ENCODE data around the gene ETS1.

Gene ETS1

GRCh38 chr11:128621601-128622501, 34.5 kb upstream of the ETS1 start:
- Histone ChIP-seq H3K27me3 (no peaks in the 10 kb centered on the region), H3K4me2 (peak overlapping the region; percentile 0 to 88 (median 76); a peak in 21 of 22 replicates), H3K4me3 (no peak overlapping the region), H3K4me1 (peaks cover 51 to 100% (median 99%) of the 10 kb centered on the region in 10 experiments), H3K27ac (peak overlapping the region in 7 of 11 experiments; percentile 26 to 79 (median 73); a peak in 14 of 22 replicates), H3K9ac (peak overlapping the region in 4 of 11 experiments; percentile 27 to 55 (median 35); a peak in 7 of 22 replicates), H3K9me3 (replicated peaks in 1 of 11) (no peaks in the 10 kb centered on the region), H4K20me1 (no peaks in the 10 kb centered on the region), H3K36me3 (no peaks in the 10 kb centered on the region)
- 0 out of 22 replicates have a peak, but pooled peaks of 1 of the 11 experiments have one; percentile 13 for TF ChIP-seq Cebpa-rat (IDR thresholded peaks at IDR 0.05)

GRCh38 chr11:128620309-128621100, 33.1 kb upstream of the ETS1 start:
- Histone ChIP-seq H3K4me1 (peaks cover 45 to 100% (median 99%) of the 10 kb centered on the region in 10 experiments), H3K27me3 (no peaks in the 10 kb centered on the region), H3K9me3 (replicated peaks in 1 of 11) (no peaks in the 10 kb centered on the region), H3K4me3 (no peak overlapping the region), H3K4me2 (peak overlapping the region; percentile 13 to 88 (median 76)), H4K20me1 (no peaks in the 10 kb centered on the region), H3K27ac (peak overlapping the region in 9 of 11 experiments; percentile 22 to 79 (median 48); a peak in 15 of 22 replicates), H3K36me3 (no peaks in the 10 kb centered on the region), H3K9ac (peak overlapping the region in 8 of 11 experiments; percentile 17 to 54 (median 33); a peak in 10 of 22 replicates)
- no peak for TF ChIP-seq Cebpa-rat (IDR thresholded peaks at IDR 0.05)

- peak overlapping the region; percentile 13 to 88 (median 76); a peak in 21 of 22 replicates for H3K4me2 ChIP-seq
- H3K4me3 ChIP-seq: no peak overlapping the region
Observed at GRCh38 chr11:128619540-128620308, 32.4 kb upstream of the ETS1 start.

GRCh38 chr11:128619007-128619406, 31.6 kb upstream of the ETS1 start:
- Histone ChIP-seq H3K36me3 (no peaks in the 10 kb centered on the region), H3K9me3 (replicated peaks in 1 of 11) (no peaks in the 10 kb centered on the region), H3K4me2 (peak overlapping the region in 7 of 11 experiments; percentile 76 to 90 (median 78); a peak in 11 of 22 replicates), H3K27me3 (no peaks in the 10 kb centered on the region), H3K27ac (no peak overlapping the region), H3K4me1 (peaks cover 31 to 100% (median 100%) of the 10 kb centered on the region in 10 experiments), H4K20me1 (no peaks in the 10 kb centered on the region), H3K9ac (no peak overlapping the region), H3K4me3 (no peak overlapping the region)
- no peak for TF ChIP-seq Cebpa-rat (IDR thresholded peaks at IDR 0.05)

More at GRCh38 chr11:128619540-128620308, 32.4 kb upstream of the ETS1 start:
- Histone ChIP-seq H3K9ac (peak overlapping the region in 7 of 11 experiments; percentile 17 to 54 (median 34); a peak in 5 of 22 replicates), H3K9me3 (replicated peaks in 1 of 11) (no peaks in the 10 kb centered on the region), H3K4me1 (peaks cover 37 to 100% (median 99%) of the 10 kb centered on the region in 10 experiments), H3K36me3 (no peaks in the 10 kb centered on the region), H4K20me1 (no peaks in the 10 kb centered on the region), H3K27ac (peak overlapping the region in 8 of 11 experiments; percentile 14 to 79 (median 60); a peak in 12 of 22 replicates), H3K27me3 (no peaks in the 10 kb centered on the region)
- no peak for TF ChIP-seq Cebpa-rat (IDR thresholded peaks at IDR 0.05)

- Histone ChIP-seq H3K27ac (no peak overlapping the region), H3K9me3 (replicated peaks in 1 of 11) (no peaks in the 10 kb centered on the region), H3K4me1 (peaks cover 32 to 100% (median 100%) of the 10 kb centered on the region in 10 experiments; a peak in 19 of 20 replicates), H3K9ac (no peak overlapping the region), H3K36me3 (no peaks in the 10 kb centered on the region), H4K20me1 (no peaks in the 10 kb centered on the region), H3K4me3 (no peak overlapping the region), H3K27me3 (no peaks in the 10 kb centered on the region), H3K4me2 (peak overlapping the region in 5 of 11 experiments; percentile 76 to 90 (median 82); a peak in 9 of 22 replicates)
- no peak for TF ChIP-seq Cebpa-rat (IDR thresholded peaks at IDR 0.05)
Observed at GRCh38 chr11:128618603-128619002, 31.2 kb upstream of the ETS1 start.

- H3K9me3 ChIP-seq (replicated peaks in 1 of 11): no peaks in the 10 kb centered on the region
- H3K27ac ChIP-seq: peak overlapping the region in 4 of 11 experiments; percentile 21 to 93 (median 32); a peak in 5 of 22 replicates
- TF ChIP-seq Cebpa-rat (IDR thresholded peaks at IDR 0.05): no peak
- peak overlapping the region in 7 of 11 experiments; percentile 78 to 95 (median 90); a peak in 14 of 22 replicates for H3K4me2 ChIP-seq
- H3K4me3 ChIP-seq: no peak overlapping the region
- peaks cover 35 to 100% (median 100%) of the 10 kb centered on the region in 10 experiments for H3K4me1 ChIP-seq
- H3K9ac ChIP-seq: peak overlapping the region in 1 of 11 experiments; percentile 44; a peak in 2 of 22 replicates
- no peaks in the 10 kb centered on the region for H3K27me3 ChIP-seq
- no peaks in the 10 kb centered on the region for H3K36me3 ChIP-seq
- H4K20me1 ChIP-seq: no peaks in the 10 kb centered on the region
Observed at GRCh38 chr11:128616161-128616560, 28.8 kb upstream of the ETS1 start.

- TF ChIP-seq Cebpa-rat (IDR thresholded peaks at IDR 0.05): no peak
- H3K4me3 ChIP-seq: no peak overlapping the region
- H3K27me3 ChIP-seq: no peaks in the 10 kb centered on the region
- peaks cover 35 to 100% (median 99%) of the 10 kb centered on the region in 10 experiments for H3K4me1 ChIP-seq
- no peaks in the 10 kb centered on the region for H3K36me3 ChIP-seq
- no peaks in the 10 kb centered on the region for H4K20me1 ChIP-seq
- H3K9me3 ChIP-seq (replicated peaks in 1 of 11): no peaks in the 10 kb centered on the region
- peak overlapping the region in 3 of 11 experiments; percentile 89 to 94 (median 93); a peak in 5 of 22 replicates for H3K27ac ChIP-seq
- H3K9ac ChIP-seq: peak overlapping the region in 1 of 11 experiments; percentile 83; a peak in 1 of 22 replicates
- peak overlapping the region in 8 of 11 experiments; percentile 78 to 95 (median 89); a peak in 15 of 22 replicates for H3K4me2 ChIP-seq
Observed at GRCh38 chr11:128615612-128616011, 28.3 kb upstream of the ETS1 start.

GRCh38 chr11:128615076-128615475, 27.7 kb upstream of the ETS1 start:
- H4K20me1 ChIP-seq: no peaks in the 10 kb centered on the region
- no peaks in the 10 kb centered on the region for H3K36me3 ChIP-seq
- TF ChIP-seq Cebpa-rat (IDR thresholded peaks at IDR 0.05): no peak
- H3K4me2 ChIP-seq: peak overlapping the region in 8 of 11 experiments; percentile 78 to 95 (median 89); a peak in 16 of 22 replicates
- H3K27ac ChIP-seq: peak overlapping the region in 4 of 11 experiments; percentile 89 to 94 (median 92); a peak in 7 of 22 replicates
- peaks cover 34 to 100% (median 99%) of the 10 kb centered on the region in 10 experiments for H3K4me1 ChIP-seq
- no peak overlapping the region for H3K4me3 ChIP-seq
- H3K9me3 ChIP-seq (replicated peaks in 1 of 11): no peaks in the 10 kb centered on the region
- H3K27me3 ChIP-seq: no peaks in the 10 kb centered on the region
- H3K9ac ChIP-seq: peak overlapping the region in 2 of 11 experiments; percentile 81 to 83; a peak in 3 of 22 replicates
